H9 (cell line): ENCODE data around the gene MAPK8IP1. TPM values are rescaled to one million over a fixed set of nuclear protein-coding genes. Genes with fewer than 3 reads are reported as not detected.

ENCODE experiments used
- DNase-seq: peaks from one replicate; pipeline ENCODE4 v3.0.0-alpha.2; 2017
- H2AFZ ChIP-seq: one replicate; pipeline ENCODE4 v1.6.1; 2013; ENCODE audit warnings: mild to moderate bottlenecking, low read length, control low read depth, moderate library complexity
- H2AK5ac ChIP-seq: 2 replicates; pipeline ENCODE4 v1.6.1; 2013; ENCODE audit warnings: low read length, control low read depth, mixed read lengths; ENCODE audit not compliant: insufficient read length
- H2BK120ac ChIP-seq: one replicate; pipeline ENCODE4 v1.6.1; 2013; ENCODE audit warnings: low read depth, mild to moderate bottlenecking, low read length, control low read depth, inconsistent platforms; ENCODE audit not compliant: poor library complexity, severe bottlenecking
- H2BK12ac ChIP-seq: 2 replicates; pipeline ENCODE4 v1.6.1; 2013; ENCODE audit warnings: low read length, control low read depth, mixed read lengths, low read depth; ENCODE audit not compliant: insufficient read length
- H2BK15ac ChIP-seq: 2 replicates; pipeline ENCODE4 v1.6.1; 2013; ENCODE audit warnings: low read depth, low read length, control low read depth
- H2BK20ac ChIP-seq: one replicate; pipeline ENCODE4 v1.6.1; 2013; ENCODE audit warnings: low read depth, mild to moderate bottlenecking, low read length, control low read depth, inconsistent platforms; ENCODE audit not compliant: poor library complexity, severe bottlenecking
- H2BK5ac ChIP-seq: 2 replicates; pipeline ENCODE4 v1.6.1; 2013; ENCODE audit warnings: low read length, control low read depth, mixed read lengths; ENCODE audit not compliant: insufficient read length
- H3K14ac ChIP-seq: 2 replicates; pipeline ENCODE4 v1.6.1; 2013; ENCODE audit warnings: low read length, control low read depth; ENCODE audit not compliant: insufficient read depth
- H3K18ac ChIP-seq: 2 replicates; pipeline ENCODE4 v1.6.1; 2013; ENCODE audit warnings: low read depth, mild to moderate bottlenecking, mixed read lengths, low read length, control low read depth; ENCODE audit not compliant: insufficient read length
- H3K23ac ChIP-seq: 2 replicates; pipeline ENCODE4 v1.6.1; 2013; ENCODE audit warnings: low read length, control low read depth, mixed read lengths, low read depth; ENCODE audit not compliant: insufficient read length
- H3K23me2 ChIP-seq: 2 replicates; pipeline ENCODE4 v1.6.1; 2013; ENCODE audit warnings: low read depth, mild to moderate bottlenecking, mixed read lengths, low read length, control low read depth; ENCODE audit not compliant: insufficient read length, poor library complexity, severe bottlenecking
- H3K27ac ChIP-seq: 2 replicates; pipeline ENCODE4 v1.5.1; 2013; ENCODE audit warnings: low read length, control low read depth, mixed read lengths, low read depth; ENCODE audit not compliant: insufficient read length
- H3K27me3 ChIP-seq: 2 replicates; pipeline ENCODE4 v1.6.1; 2013; ENCODE audit warnings: low read length, control low read depth, inconsistent platforms; ENCODE audit not compliant: insufficient read depth
- H3K4ac ChIP-seq: 2 replicates; pipeline ENCODE4 v1.6.1; 2013; ENCODE audit warnings: low read depth, mild to moderate bottlenecking, control low read depth, inconsistent platforms, low read length, moderate library complexity
- H3K4me1 ChIP-seq: 2 replicates; pipeline ENCODE4 v1.6.1; 2013; ENCODE audit warnings: low read length, control low read depth, inconsistent platforms; ENCODE audit not compliant: insufficient read depth
- H3K4me2 ChIP-seq: 2 replicates; pipeline ENCODE4 v1.6.1; 2013; ENCODE audit warnings: low read length, control low read depth, mixed read lengths; ENCODE audit not compliant: insufficient read length, insufficient read depth
- H3K56ac ChIP-seq: 2 replicates; pipeline ENCODE4 v1.6.1; 2013; ENCODE audit warnings: low read depth, mild to moderate bottlenecking, mixed read lengths, low read length, control low read depth; ENCODE audit not compliant: insufficient read length
- H3K79me1 ChIP-seq: 2 replicates; pipeline ENCODE4 v1.6.1; 2013; ENCODE audit warnings: low read depth, mild to moderate bottlenecking, moderate library complexity, low read length, control low read depth, inconsistent platforms; ENCODE audit not compliant: insufficient read depth, poor library complexity, severe bottlenecking
- H3K79me2 ChIP-seq: 2 replicates; pipeline ENCODE4 v1.6.1; 2013; ENCODE audit warnings: low read length, control low read depth, inconsistent platforms; ENCODE audit not compliant: insufficient read depth
- H3K9ac ChIP-seq: 2 replicates; pipeline ENCODE4 v1.6.1; 2013; ENCODE audit warnings: low read length, control low read depth, mixed read lengths; ENCODE audit not compliant: insufficient read length; ENCODE audit errors: extremely low read depth
- H3K9me3 ChIP-seq: one replicate; pipeline ENCODE4 v1.6.1; 2013; ENCODE audit warnings: low read depth, low read length, inconsistent platforms; ENCODE audit not compliant: control insufficient read depth
- H3T11ph ChIP-seq: one replicate; pipeline ENCODE4 v1.6.1; 2013; ENCODE audit warnings: mild to moderate bottlenecking, low read length, control low read depth, inconsistent platforms
- H4K20me1 ChIP-seq: one replicate; pipeline ENCODE4 v1.6.1; 2013; ENCODE audit not compliant: control insufficient read depth, insufficient read length, insufficient read depth
- H4K5ac ChIP-seq: 2 replicates; pipeline ENCODE4 v1.6.1; 2013; ENCODE audit warnings: low read depth, mild to moderate bottlenecking, mixed read lengths, low read length, control low read depth; ENCODE audit not compliant: insufficient read length
- H4K8ac ChIP-seq: replicated peaks from 2 replicates; pipeline ENCODE4 v1.6.1; 2013; ENCODE audit warnings: low read length, control low read depth, mixed read lengths, low read depth; ENCODE audit not compliant: insufficient read length
- H4K91ac ChIP-seq: 2 replicates; pipeline ENCODE4 v1.6.1; 2013; ENCODE audit warnings: low read depth, mild to moderate bottlenecking, moderate library complexity, mixed read lengths, low read length, control low read depth; ENCODE audit not compliant: insufficient read length
- H3K27ac Mint-ChIP-seq, 3 experiments: 2 replicates in 2 of 3; 3 replicates in 1 of 3; pipeline ENCODE4 v1.8.0; 2020 to 2021; ENCODE audit warnings: mixed read lengths in 3 of 3, mild to moderate bottlenecking in 1 of 3, moderate library complexity in 1 of 3
- H3K27me3 Mint-ChIP-seq: 2 replicates; pipeline ENCODE4 v1.8.0; 2021; ENCODE audit warnings: low read depth, mild to moderate bottlenecking, moderate library complexity, mixed read lengths
- H3K36me3 Mint-ChIP-seq, 3 experiments: 2 replicates in 2 of 3; 3 replicates in 1 of 3; pipeline ENCODE4 v1.8.0; 2020 to 2021; ENCODE audit warnings: low read depth in 3 of 3, mixed read lengths in 3 of 3; ENCODE audit not compliant: insufficient read depth in 1 of 3
- H3K4me1 Mint-ChIP-seq, 2 experiments: 2 replicates each; pipeline ENCODE4 v1.8.0; 2020; ENCODE audit warnings: mixed read lengths in 2 of 2
- H3K4me3 Mint-ChIP-seq, 2 experiments: 2 replicates in 1 of 2; 3 replicates in 1 of 2; pipeline ENCODE4 v1.8.0; 2020 to 2021; ENCODE audit warnings: mild to moderate bottlenecking in 2 of 2, mixed read lengths in 2 of 2, moderate library complexity in 1 of 2
- H3K9me3 Mint-ChIP-seq, 2 experiments: 2 replicates in 1 of 2; 3 replicates in 1 of 2; pipeline ENCODE4 v1.8.0; 2020; ENCODE audit warnings: mild to moderate bottlenecking in 2 of 2, mixed read lengths in 2 of 2, moderate library complexity in 1 of 2
- CTCF ChIP-seq: fragments of 200-600 bp; sonication (generic); conservative IDR thresholded peaks from 3 replicates; pipeline ENCODE4 v1.8.0; 2021; ENCODE audit warnings: antibody characterized with exemption, mild to moderate bottlenecking
- WGBS: extraction: QIAGEN DNeasy Blood & Tissue Kit; methylation state at CpG from one replicate; pipeline ENCODE4 v1.1.7; 2013; ENCODE audit warnings: missing lambda C conversion rate, low lambda C conversion rate, mixed read lengths; ENCODE audit not compliant: insufficient read length; ENCODE audit errors: extremely low coverage; 5-methylcytosine and 5-hydroxymethylcytosine counted together
- total RNA-seq: library from RNA; stranded (reverse); gene quantifications from 2 replicates; pipeline ENCODE4 v1.2.1, GENCODE V29; 2021

MAPK8IP1 gene
- total RNA-seq, 1 experiment from 2014 or later = 30.2 TPM

GRCh38 chr11:45926001-45926401 is 40.5 kb downstream of the MAPK8IP1 start:
- Histone ChIP-seq H2BK20ac (no peak overlapping the region), H3K4ac (no peak overlapping the region), H3K27ac (no peak overlapping the region), H3K4me1 (no peaks in the 10 kb centered on the region), H4K8ac (no peak overlapping the region), H3K9me3 (no peaks in the 10 kb centered on the region), H3K79me1 (no peaks in the 10 kb centered on the region), H3K56ac (no peak overlapping the region), H3T11ph (no peak overlapping the region), H3K18ac (no peak overlapping the region), H2BK5ac (no peak overlapping the region), H4K20me1 (no peaks in the 10 kb centered on the region), H2AK5ac (no peak overlapping the region), H2BK15ac (no peak overlapping the region), H4K91ac (no peak overlapping the region), H3K14ac (no peak overlapping the region; the same call in 1 of the 2 replicates), H3K23me2 (peaks cover 5% of the 10 kb centered on the region), H4K5ac (no peak overlapping the region), H3K79me2 (no peaks in the 10 kb centered on the region; the same call in 1 of the 2 replicates), H2AFZ (no peak overlapping the region), H3K27me3 (no peaks in the 10 kb centered on the region; the same call in 1 of the 2 replicates), H2BK120ac (no peak overlapping the region), H3K23ac (no peak overlapping the region), H3K9ac (no peak overlapping the region), H2BK12ac (no peak overlapping the region), H3K4me2 (no peak overlapping the region)
- H3K9me3 Mint-ChIP-seq = no peaks in the 10 kb centered on the region; a peak in 1 of 5 replicates
- no peak overlapping the region for H3K4me3 Mint-ChIP-seq
- H3K4me1 Mint-ChIP-seq = peaks cover 16 to 20% of the 10 kb centered on the region in 2 experiments
- no peak overlapping the region for H3K27ac Mint-ChIP-seq
- peaks cover 2% of the 10 kb centered on the region; the same call in 1 of the 2 replicates for H3K27me3 Mint-ChIP-seq
- WGBS = no CpG with 5 or more reads among the region's 12 CpGs
- DNase-seq = peak; percentile 24
- TF ChIP-seq CTCF = no peak
- peaks cover 22 to 56% (median 52%) of the 10 kb centered on the region in 3 experiments for H3K36me3 Mint-ChIP-seq
